ENCODE measurements around the gene ESM1.

- TF ChIP-seq POLR2A (IDR thresholded peaks at IDR 0.05): no peak
- TF ChIP-seq, protein P1, sequence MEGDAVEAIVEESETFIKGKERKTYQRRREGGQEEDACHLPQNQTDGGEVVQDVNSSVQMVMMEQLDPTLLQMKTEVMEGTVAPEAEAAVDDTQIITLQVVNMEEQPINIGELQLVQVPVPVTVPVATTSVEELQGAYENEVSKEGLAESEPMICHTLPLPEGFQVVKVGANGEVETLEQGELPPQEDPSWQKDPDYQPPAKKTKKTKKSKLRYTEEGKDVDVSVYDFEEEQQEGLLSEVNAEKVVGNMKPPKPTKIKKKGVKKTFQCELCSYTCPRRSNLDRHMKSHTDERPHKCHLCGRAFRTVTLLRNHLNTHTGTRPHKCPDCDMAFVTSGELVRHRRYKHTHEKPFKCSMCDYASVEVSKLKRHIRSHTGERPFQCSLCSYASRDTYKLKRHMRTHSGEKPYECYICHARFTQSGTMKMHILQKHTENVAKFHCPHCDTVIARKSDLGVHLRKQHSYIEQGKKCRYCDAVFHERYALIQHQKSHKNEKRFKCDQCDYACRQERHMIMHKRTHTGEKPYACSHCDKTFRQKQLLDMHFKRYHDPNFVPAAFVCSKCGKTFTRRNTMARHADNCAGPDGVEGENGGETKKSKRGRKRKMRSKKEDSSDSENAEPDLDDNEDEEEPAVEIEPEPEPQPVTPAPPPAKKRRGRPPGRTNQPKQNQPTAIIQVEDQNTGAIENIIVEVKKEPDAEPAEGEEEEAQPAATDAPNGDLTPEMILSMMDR (IDR thresholded peaks at IDR 0.05): no peak
Observed at GRCh38 chr5:54964405-54964804, 21.0 kb downstream of the ESM1 start.
